ENCODE data around the gene KLHL7. TPM values are rescaled to one million over a fixed set of nuclear protein-coding genes. Genes with fewer than 3 reads are reported as not detected.

Gene KLHL7
- total and polyA plus RNA-seq, 2 donors (not counting 3 experiments of a cell fraction or from before 2014, with no cell fraction given), result 21.3 to 32.1 TPM

GRCh38 chr7:23205909-23206767 is 100.6 kb downstream of the KLHL7 start:
- H2AFZ ChIP-seq (ENCODE audit: low read depth, low read length), result peak overlapping the region; percentile 100
- no TSS peak for BruUV-seq (replicated peaks)
- POLR2A ChIA-PET, result no interaction called here
- peak overlapping the region in 2 of 3 experiments; percentile 26 to 36 for H3K4me3 ChIP-seq (replicated peaks in 1 of 3; ENCODE audit: insufficient read depth in 1 of 3, low read depth in 1 of 3, low read length in 3 of 3)
- H3K27ac ChIP-seq (ENCODE audit: insufficient read depth, low read depth, low read length), result no peak overlapping the region
- dilution Hi-C loops (cut with MboI; ENCODE audit: extremely low pct_ligation_motif_present, low sequenced_read_pairs), result no loop called here
- TF ChIP-seq POLR2A (IDR thresholded peaks at IDR 0.05; ENCODE audit: low read depth, low read length), result no peak
- no peak for TF ChIP-seq JUN (IDR thresholded peaks at IDR 0.05; ENCODE audit: borderline replicate concordance, insufficient read depth, insufficient read length, low read depth)
- TF ChIP-seq MYC (IDR thresholded peaks at IDR 0.05; ENCODE audit: low read depth, low read length), result no peak
- no peak for TF ChIP-seq CTCF (IDR thresholded peaks at IDR 0.05; ENCODE audit: extremely low read depth in 1 of 2, insufficient read depth in 1 of 2, low read depth in 1 of 2, low read length in 2 of 2)
- DNase-seq (ENCODE audit: low read depth, low spot score) (peak; percentile 41), FAIRE-seq (peak; percentile 46)
- peak overlapping the region; percentile 17 for H3K9ac ChIP-seq (replicated peaks; ENCODE audit: extremely low read depth, insufficient read depth, low read length)
- intact Hi-C loops (cut with micrococcal nuclease), result no loop called here
- no peaks in the 10 kb centered on the region for H3K36me3 ChIP-seq (ENCODE audit: control insufficient read depth in 2 of 2, extremely low read depth in 1 of 2, insufficient read depth in 2 of 2, low read length in 2 of 2)
- H3K4me1 ChIP-seq (ENCODE audit: control insufficient read depth, extremely low read depth, insufficient read depth, low read length), result no peaks in the 10 kb centered on the region
- no peaks in the 10 kb centered on the region for H4K20me1 ChIP-seq (replicated peaks; ENCODE audit: control insufficient read depth, extremely low read depth, insufficient read depth, low read length)
- H3K79me2 ChIP-seq (ENCODE audit: control insufficient read depth, insufficient read depth, low read length), result no peaks in the 10 kb centered on the region
- H3K9me1 ChIP-seq (replicated peaks; ENCODE audit: control insufficient read depth, extremely low read depth, insufficient read depth, low read length), result no peaks in the 10 kb centered on the region
- H3K9me3 ChIP-seq (replicated peaks; ENCODE audit: control insufficient read depth, insufficient read depth, low read length), result no peaks in the 10 kb centered on the region
- CTCF ChIA-PET, result interaction anchor here (0.7 to 1.8 kb wide), 5 partner anchors 8 to 56 kb away, joined by 3 to 6 read pairs (median 3); no protein-coding TSS in a partner anchor
- H3K27me3 ChIP-seq (ENCODE audit: control insufficient read depth in 2 of 2, insufficient read depth in 2 of 2, low read length in 2 of 2), result peaks cover 0 to 5% of the 10 kb centered on the region in 2 experiments
- H3K4me2 ChIP-seq (ENCODE audit: insufficient read depth, low read length), result peak overlapping the region; percentile 40

- intact Hi-C loops (cut with micrococcal nuclease), result no loop called here
- H3K9ac ChIP-seq (replicated peaks; ENCODE audit: extremely low read depth, insufficient read depth, low read length), result no peak overlapping the region
- no peak overlapping the region for H3K4me3 ChIP-seq (replicated peaks in 1 of 3; ENCODE audit: insufficient read depth in 1 of 3, low read depth in 1 of 3, low read length in 3 of 3)
- H2AFZ ChIP-seq (ENCODE audit: low read depth, low read length), result no peak overlapping the region
- peaks cover 4 to 5% of the 10 kb centered on the region in 2 experiments for H3K27me3 ChIP-seq (ENCODE audit: control insufficient read depth in 2 of 2, insufficient read depth in 2 of 2, low read length in 2 of 2)
- no TSS peak for BruUV-seq (replicated peaks)
- no peaks in the 10 kb centered on the region for H3K79me2 ChIP-seq (ENCODE audit: control insufficient read depth, insufficient read depth, low read length)
- POLR2A ChIA-PET, result no interaction called here
- no peaks in the 10 kb centered on the region for H3K36me3 ChIP-seq (ENCODE audit: control insufficient read depth in 2 of 2, extremely low read depth in 1 of 2, insufficient read depth in 2 of 2, low read length in 2 of 2)
- no peak overlapping the region for H3K27ac ChIP-seq (ENCODE audit: insufficient read depth, low read depth, low read length)
- no peak for TF ChIP-seq POLR2AphosphoS5 (IDR thresholded peaks at IDR 0.05; ENCODE audit: insufficient read depth, low read depth, low read length)
- no peak for TF ChIP-seq FOS (IDR thresholded peaks at IDR 0.05; ENCODE audit: borderline replicate concordance, insufficient read depth, low read length)
- TF ChIP-seq GATA2 (IDR thresholded peaks at IDR 0.05; ENCODE audit: insufficient read depth, insufficient read length, low read depth, low read length), result no peak
- TF ChIP-seq MYC (IDR thresholded peaks at IDR 0.05; ENCODE audit: low read depth, low read length), result no peak
- TF ChIP-seq JUN (IDR thresholded peaks at IDR 0.05; ENCODE audit: borderline replicate concordance, insufficient read depth, insufficient read length, low read depth), result no peak
- no peak for TF ChIP-seq CTCF (IDR thresholded peaks at IDR 0.05; ENCODE audit: extremely low read depth in 1 of 2, insufficient read depth in 1 of 2, low read depth in 1 of 2, low read length in 2 of 2)
- TF ChIP-seq POLR2A (IDR thresholded peaks at IDR 0.05; ENCODE audit: low read depth, low read length), result no peak
- TF ChIP-seq MAX (IDR thresholded peaks at IDR 0.05; ENCODE audit: insufficient read depth, insufficient read length), result no peak
- no peak for TF ChIP-seq EZH2 (IDR thresholded peaks at IDR 0.05; ENCODE audit: borderline replicate concordance, low read depth, low read length, severe bottlenecking)
- no peaks in the 10 kb centered on the region for H4K20me1 ChIP-seq (replicated peaks; ENCODE audit: control insufficient read depth, extremely low read depth, insufficient read depth, low read length)
- no peaks in the 10 kb centered on the region for H3K9me3 ChIP-seq (replicated peaks; ENCODE audit: control insufficient read depth, insufficient read depth, low read length)
- H3K4me1 ChIP-seq (ENCODE audit: control insufficient read depth, extremely low read depth, insufficient read depth, low read length), result no peaks in the 10 kb centered on the region
- CTCF ChIA-PET, result no interaction called here
- H3K9me1 ChIP-seq (replicated peaks; ENCODE audit: control insufficient read depth, extremely low read depth, insufficient read depth, low read length), result no peaks in the 10 kb centered on the region
- FAIRE-seq (no peak), DNase-seq (ENCODE audit: low read depth, low spot score) (no peak)
- dilution Hi-C loops (cut with MboI; ENCODE audit: extremely low pct_ligation_motif_present, low sequenced_read_pairs), result no loop called here
- H3K4me2 ChIP-seq (ENCODE audit: insufficient read depth, low read length), result no peak overlapping the region
Measured at GRCh38 chr7:23207021-23207420, 101.4 kb downstream of the KLHL7 start.
